AG04449 (cell line): ENCODE data around the gene SEC14L1.
"Not testable (repeated sequence)": the region's sequence is repeated elsewhere in the genome, so short reads cannot be mapped to it uniquely, and the experiment has no call there.

Experiments
- CTCF ChIA-PET: fragments of 350-600 bp; formaldehyde crosslinking; extraction: SDS; loops from one replicate; lab custom pipeline; 2021; ENCODE audit warnings: antibody characterized with exemption; lab: Yijun Ruan, JAX
- POLR2A ChIA-PET: fragments of 400-600, 350-600 bp; formaldehyde crosslinking; extraction: SDS; loops from one replicate; lab custom pipeline; 2020; ENCODE audit warnings: antibody characterized with exemption, inconsistent platforms; lab: Yijun Ruan, JAX
- DNase-seq: peaks from one replicate; pipeline ENCODE4 v3.0.0-alpha.2; 2010; ENCODE audit warnings: low read depth, low spot score
- H3K4me3 ChIP-seq: 2 replicates; pipeline ENCODE4 v1.5.1; 2011; ENCODE audit warnings: low read depth, mild to moderate bottlenecking, control low read depth, low read length
- TF ChIP-seq, protein P1 (sequence below): IDR thresholded peaks from one replicate; pipeline ENCODE4 v1.5.1; 2011; ENCODE audit warnings: mild to moderate bottlenecking, moderate library complexity, low read length, control low read depth, inconsistent platforms; ENCODE audit not compliant: insufficient read depth; ENCODE audit errors: missing control alignments

SEC14L1 gene

DNA sequence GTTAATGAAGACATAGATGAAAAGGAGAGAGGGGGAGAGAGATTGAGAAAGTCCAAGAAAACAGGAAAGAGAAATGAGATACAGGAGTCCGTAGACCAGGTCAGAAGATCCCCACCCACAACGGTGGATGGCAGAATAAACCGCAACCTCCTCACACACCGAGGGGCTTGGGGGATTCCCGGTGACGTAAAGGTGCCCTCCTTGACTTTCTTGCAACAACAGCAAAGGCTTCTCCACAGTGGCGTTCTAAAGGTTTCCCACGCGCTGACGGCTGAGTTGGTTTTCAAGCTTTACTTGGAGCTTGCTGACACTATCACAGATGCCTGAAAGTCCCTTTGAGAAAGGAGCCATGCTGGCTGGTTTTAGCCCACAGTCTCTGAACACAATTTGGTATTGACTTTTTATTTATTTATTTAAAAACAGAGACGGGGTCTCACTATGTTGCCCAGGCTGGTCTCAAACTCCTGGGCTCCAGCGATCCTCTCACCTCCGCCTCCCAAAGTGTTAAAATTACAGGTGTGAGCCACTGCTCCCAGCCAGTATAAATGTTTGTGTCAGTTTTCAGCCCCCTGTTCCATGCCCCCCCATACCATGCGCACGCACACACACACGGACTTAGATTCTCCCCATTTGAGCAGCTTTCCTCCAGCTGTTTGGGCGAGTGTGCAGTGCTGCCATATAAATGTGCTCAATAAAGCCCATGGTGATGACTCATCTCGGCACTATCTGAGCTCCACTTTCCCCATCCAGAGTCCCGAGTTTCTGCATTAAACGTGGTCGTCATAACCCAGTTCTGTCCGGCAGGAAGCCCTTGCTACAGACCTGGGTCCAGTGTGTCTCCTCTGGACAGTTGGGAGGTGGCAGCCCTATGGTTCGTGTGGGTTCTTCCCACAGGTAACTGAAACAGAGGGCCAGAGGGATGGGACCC is 33.0 kb upstream of the SEC14L1 start:
- POLR2A ChIA-PET: interaction anchor here (0.6 kb wide), 1 partner anchor 128 kb away, joined by 3 read pairs; no protein-coding TSS in a partner anchor
- no peak overlapping the region for H3K4me3 ChIP-seq
- TF ChIP-seq, protein P1, sequence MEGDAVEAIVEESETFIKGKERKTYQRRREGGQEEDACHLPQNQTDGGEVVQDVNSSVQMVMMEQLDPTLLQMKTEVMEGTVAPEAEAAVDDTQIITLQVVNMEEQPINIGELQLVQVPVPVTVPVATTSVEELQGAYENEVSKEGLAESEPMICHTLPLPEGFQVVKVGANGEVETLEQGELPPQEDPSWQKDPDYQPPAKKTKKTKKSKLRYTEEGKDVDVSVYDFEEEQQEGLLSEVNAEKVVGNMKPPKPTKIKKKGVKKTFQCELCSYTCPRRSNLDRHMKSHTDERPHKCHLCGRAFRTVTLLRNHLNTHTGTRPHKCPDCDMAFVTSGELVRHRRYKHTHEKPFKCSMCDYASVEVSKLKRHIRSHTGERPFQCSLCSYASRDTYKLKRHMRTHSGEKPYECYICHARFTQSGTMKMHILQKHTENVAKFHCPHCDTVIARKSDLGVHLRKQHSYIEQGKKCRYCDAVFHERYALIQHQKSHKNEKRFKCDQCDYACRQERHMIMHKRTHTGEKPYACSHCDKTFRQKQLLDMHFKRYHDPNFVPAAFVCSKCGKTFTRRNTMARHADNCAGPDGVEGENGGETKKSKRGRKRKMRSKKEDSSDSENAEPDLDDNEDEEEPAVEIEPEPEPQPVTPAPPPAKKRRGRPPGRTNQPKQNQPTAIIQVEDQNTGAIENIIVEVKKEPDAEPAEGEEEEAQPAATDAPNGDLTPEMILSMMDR: no peak
- CTCF ChIA-PET: interaction anchor here (0.7 to 1.8 kb wide), 4 partner anchors 12 to 20 kb away, joined by 3 to 8 read pairs (median 4); no protein-coding TSS in a partner anchor
- no peak for DNase-seq

DNA sequence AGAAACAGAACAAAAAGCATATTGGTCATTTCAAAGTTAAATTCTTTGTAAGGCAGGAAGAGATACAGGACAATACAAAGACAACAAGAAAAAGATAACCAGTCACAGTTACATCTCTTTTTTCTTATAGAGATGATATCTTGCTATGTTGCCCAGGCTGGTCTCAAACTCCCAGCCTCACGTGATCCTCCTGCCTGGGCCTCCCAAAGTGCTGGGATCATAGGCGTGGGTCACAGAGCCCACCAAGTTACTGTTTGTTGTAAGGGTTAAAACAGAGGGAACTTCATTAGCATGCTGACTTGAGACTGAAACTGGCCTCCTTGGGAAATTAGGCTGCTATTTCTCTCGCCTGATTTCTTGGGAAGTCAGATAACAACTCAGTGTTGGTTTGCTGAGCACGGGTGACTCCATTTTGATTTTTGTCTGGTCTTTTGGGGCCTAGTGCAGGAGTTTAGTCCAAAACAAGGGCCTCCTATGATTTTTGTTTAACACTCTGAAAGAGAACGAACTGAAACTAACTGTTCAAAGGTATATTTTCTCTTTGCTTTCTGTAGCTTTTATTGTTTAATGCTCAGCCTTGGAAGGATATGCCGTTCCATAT is 31.5 kb upstream of the SEC14L1 start:
- no peak overlapping the region for H3K4me3 ChIP-seq
- CTCF ChIA-PET: interaction anchor here (0.8 to 1.9 kb wide), 3 partner anchors 10 to 21 kb away, joined by 3 to 8 read pairs (median 6); no protein-coding TSS in a partner anchor
- POLR2A ChIA-PET: interaction anchor here (1.0 kb wide), 1 partner anchor 16 kb away, joined by 3 read pairs; no protein-coding TSS in a partner anchor
- no peak for DNase-seq
- TF ChIP-seq, protein P1: no peak

DNA sequence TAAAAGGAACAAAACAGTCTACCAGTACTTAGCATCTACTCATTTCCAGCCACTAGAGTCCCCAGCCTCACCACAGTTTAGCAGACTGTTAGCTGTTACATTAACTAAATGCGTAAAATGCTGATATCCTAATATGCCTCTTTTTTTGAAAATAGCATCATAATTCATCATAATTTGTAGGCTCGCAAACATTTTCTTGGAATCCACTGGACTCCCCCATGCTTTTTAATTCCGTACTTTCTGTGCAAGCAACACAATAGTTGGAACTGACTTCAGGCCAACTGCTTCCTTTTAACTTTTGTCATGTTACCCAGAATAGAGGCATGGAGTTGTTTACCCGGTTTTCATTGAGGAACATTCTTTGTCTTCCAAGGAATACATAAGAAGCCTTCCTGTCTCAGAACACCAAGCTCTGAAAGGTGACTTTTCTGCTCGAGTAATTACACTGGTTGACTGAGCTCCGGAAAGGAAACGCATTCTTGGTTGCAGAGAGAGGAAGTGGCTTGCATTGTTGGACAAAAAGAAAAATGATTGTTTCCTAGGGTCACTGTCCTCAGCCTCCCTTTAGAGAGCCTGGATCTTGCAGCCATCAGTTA is 30.9 kb upstream of the SEC14L1 start:
- H3K4me3 ChIP-seq: no peak overlapping the region
- TF ChIP-seq, protein P1: no peak
- ChIA-PET POLR2A (interaction anchor here (1.0 kb wide), 1 partner anchor 17 kb away, joined by 3 read pairs; no protein-coding TSS in a partner anchor), CTCF (interaction anchor here (0.8 to 1.9 kb wide), 3 partner anchors 11 to 21 kb away, joined by 3 to 8 read pairs (median 6); no protein-coding TSS in a partner anchor)
- DNase-seq: no peak

DNA sequence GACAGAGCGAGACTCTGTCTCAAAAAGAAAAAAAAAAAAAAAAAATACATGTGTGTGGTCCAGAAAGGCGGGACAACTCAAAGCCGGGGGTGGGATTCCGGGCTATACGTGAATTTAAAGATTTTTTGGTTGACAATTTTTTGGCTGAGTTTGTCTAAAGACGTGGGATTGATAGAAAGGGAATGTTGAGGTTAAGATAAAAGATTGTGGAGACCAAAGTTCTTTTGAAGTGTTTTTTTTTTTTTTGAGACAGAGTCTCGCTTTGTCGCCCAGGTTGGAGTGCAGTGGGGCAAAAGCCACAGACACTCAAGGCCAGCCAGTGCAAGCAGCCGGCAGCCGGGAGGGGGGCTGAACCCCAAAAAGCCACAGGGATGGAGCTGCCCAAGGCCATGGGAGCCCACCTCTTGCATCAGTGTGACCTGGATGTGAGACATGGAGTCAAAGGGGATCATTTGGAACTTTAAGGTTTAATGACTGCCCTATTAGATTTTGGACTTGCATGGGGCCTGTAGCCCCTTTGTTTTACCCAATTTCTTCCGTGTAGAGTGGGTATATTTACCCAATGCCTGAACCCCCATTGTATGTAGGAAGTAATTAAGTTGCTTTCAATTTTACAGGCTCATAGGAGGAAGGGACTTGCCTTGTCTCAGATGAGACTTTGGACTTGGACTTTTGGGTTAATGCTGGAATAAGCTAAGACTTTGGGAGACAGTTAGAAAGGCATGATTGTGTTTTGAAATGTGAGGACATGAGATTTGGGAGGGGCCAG is 29.4 kb upstream of the SEC14L1 start:
- H3K4me3 ChIP-seq, CTCF ChIA-PET, POLR2A ChIA-PET, DNase-seq: not testable (repeated sequence)

DNA sequence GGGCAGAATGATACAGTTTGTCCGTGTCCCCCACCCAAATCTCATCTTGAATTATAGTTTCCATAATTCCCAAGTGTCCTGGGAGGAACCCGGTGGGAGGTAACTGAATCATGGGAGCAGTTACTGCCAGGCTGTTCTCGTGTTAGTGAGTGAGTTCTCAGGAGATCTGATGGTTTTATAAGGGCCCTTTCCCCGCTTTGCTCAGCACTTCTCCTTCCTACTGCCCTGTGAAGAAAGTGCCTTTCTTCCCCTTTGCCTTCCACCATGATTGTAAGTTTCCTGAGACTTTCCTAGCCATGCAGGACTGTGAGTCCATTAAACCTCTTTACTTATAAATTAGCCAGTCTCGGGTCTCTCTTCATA is 28.9 kb upstream of the SEC14L1 start:
- DNase-seq: no peak
- POLR2A ChIA-PET: no interaction called here
- H3K4me3 ChIP-seq: no peak overlapping the region
- CTCF ChIA-PET: no interaction called here
- TF ChIP-seq, protein P1: no peak

DNA sequence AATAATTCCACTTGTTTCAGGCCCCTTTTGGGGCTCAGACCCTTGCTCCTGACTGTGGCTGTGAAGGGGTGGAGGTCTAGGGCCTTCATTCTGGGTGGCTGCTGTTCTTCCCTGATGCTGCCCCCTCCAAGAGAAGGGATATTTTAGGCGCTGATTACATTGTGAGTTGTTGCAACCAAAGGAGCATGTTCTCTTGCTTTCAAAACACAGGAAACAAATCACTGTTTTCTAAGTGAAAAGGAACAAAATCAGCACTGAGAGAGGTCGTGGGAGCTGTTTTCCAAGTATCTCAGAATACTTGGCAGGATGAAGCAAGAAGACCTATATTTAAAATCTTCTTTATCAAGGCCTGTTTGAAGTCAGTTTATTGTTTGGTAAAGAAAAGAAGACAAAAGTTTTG is 25.3 kb upstream of the SEC14L1 start:
- CTCF ChIA-PET: no interaction called here
- POLR2A ChIA-PET: no interaction called here
- no peak for DNase-seq
- H3K4me3 ChIP-seq: no peak overlapping the region
- TF ChIP-seq, protein P1: no peak
